Measurements from ENCODE around the gene STK16. TPM values are rescaled to one million over a fixed set of nuclear protein-coding genes. Genes with fewer than 3 reads are reported as not detected.

Gene STK16
- total and polyA plus RNA-seq, 2 of the 13 experiments (the other 11 are each of a cell fraction or from before 2014, with no cell fraction given) = 28.0 to 50.9 TPM

- TF ChIP-seq, protein P1, sequence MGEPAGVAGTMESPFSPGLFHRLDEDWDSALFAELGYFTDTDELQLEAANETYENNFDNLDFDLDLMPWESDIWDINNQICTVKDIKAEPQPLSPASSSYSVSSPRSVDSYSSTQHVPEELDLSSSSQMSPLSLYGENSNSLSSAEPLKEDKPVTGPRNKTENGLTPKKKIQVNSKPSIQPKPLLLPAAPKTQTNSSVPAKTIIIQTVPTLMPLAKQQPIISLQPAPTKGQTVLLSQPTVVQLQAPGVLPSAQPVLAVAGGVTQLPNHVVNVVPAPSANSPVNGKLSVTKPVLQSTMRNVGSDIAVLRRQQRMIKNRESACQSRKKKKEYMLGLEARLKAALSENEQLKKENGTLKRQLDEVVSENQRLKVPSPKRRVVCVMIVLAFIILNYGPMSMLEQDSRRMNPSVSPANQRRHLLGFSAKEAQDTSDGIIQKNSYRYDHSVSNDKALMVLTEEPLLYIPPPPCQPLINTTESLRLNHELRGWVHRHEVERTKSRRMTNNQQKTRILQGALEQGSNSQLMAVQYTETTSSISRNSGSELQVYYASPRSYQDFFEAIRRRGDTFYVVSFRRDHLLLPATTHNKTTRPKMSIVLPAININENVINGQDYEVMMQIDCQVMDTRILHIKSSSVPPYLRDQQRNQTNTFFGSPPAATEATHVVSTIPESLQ (CRISPR knock-in tag; conservative IDR thresholded peaks at IDR 0.05) = no peak
- TF ChIP-seq, protein P2, sequence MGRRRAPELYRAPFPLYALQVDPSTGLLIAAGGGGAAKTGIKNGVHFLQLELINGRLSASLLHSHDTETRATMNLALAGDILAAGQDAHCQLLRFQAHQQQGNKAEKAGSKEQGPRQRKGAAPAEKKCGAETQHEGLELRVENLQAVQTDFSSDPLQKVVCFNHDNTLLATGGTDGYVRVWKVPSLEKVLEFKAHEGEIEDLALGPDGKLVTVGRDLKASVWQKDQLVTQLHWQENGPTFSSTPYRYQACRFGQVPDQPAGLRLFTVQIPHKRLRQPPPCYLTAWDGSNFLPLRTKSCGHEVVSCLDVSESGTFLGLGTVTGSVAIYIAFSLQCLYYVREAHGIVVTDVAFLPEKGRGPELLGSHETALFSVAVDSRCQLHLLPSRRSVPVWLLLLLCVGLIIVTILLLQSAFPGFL (CRISPR knock-in tag; IDR thresholded peaks at IDR 0.05) = no peak
- no peak for TF ChIP-seq ZNF260 (CRISPR knock-in tag; IDR thresholded peaks at IDR 0.05; ENCODE audit: borderline replicate concordance, low read depth)
- peak; percentile 42; the same call in 1 of the 2 replicates for TF ChIP-seq PATZ1 (CRISPR knock-in tag; IDR thresholded peaks at IDR 0.05)
- TF ChIP-seq ZSCAN12 (CRISPR knock-in tag; IDR thresholded peaks at IDR 0.05) = no peak
- TF ChIP-seq MXD3 (CRISPR knock-in tag; IDR thresholded peaks at IDR 0.05) = no peak
- TF ChIP-seq ZBTB38 (CRISPR knock-in tag; IDR thresholded peaks at IDR 0.05) = peak; percentile 33; the same call in 1 of the 2 replicates
- TF ChIP-seq ZNF235 (CRISPR knock-in tag; IDR thresholded peaks at IDR 0.05; ENCODE audit: borderline replicate concordance) = no peak
- peak; percentile 59 for TF ChIP-seq SP4 (CRISPR knock-in tag; IDR thresholded peaks at IDR 0.05)
- TF ChIP-seq ZSCAN31 (CRISPR knock-in tag; IDR thresholded peaks at IDR 0.05; ENCODE audit: low read depth) = 0 out of 2 replicates have a peak, but pooled peaks have one; percentile 46
- TF ChIP-seq, protein P3, sequence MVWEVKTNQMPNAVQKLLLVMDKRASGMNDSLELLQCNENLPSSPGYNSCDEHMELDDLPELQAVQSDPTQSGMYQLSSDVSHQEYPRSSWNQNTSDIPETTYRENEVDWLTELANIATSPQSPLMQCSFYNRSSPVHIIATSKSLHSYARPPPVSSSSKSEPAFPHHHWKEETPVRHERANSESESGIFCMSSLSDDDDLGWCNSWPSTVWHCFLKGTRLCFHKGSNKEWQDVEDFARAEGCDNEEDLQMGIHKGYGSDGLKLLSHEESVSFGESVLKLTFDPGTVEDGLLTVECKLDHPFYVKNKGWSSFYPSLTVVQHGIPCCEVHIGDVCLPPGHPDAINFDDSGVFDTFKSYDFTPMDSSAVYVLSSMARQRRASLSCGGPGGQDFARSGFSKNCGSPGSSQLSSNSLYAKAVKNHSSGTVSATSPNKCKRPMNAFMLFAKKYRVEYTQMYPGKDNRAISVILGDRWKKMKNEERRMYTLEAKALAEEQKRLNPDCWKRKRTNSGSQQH (CRISPR knock-in tag; IDR thresholded peaks at IDR 0.05; ENCODE audit: low read depth) = 0 out of 2 replicates have a peak, but pooled peaks have one; percentile 32
- TF ChIP-seq ZNF3 (CRISPR knock-in tag; IDR thresholded peaks at IDR 0.05) = no peak
- TF ChIP-seq ZNF460 (CRISPR knock-in tag; IDR thresholded peaks at IDR 0.05; ENCODE audit: borderline replicate concordance) = no peak
- TF ChIP-seq, protein P4, sequence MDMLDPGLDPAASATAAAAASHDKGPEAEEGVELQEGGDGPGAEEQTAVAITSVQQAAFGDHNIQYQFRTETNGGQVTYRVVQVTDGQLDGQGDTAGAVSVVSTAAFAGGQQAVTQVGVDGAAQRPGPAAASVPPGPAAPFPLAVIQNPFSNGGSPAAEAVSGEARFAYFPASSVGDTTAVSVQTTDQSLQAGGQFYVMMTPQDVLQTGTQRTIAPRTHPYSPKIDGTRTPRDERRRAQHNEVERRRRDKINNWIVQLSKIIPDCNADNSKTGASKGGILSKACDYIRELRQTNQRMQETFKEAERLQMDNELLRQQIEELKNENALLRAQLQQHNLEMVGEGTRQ (IDR thresholded peaks at IDR 0.05; ENCODE audit: low read depth, low read length) = 0 out of 2 replicates have a peak, but pooled peaks have one; percentile 3
- TF ChIP-seq, protein P4 (CRISPR knock-in tag; IDR thresholded peaks at IDR 0.05; ENCODE audit: borderline replicate concordance) = no peak
- no peak for TF ChIP-seq STAT5B (CRISPR knock-in tag; IDR thresholded peaks at IDR 0.05)
- no peak for TF ChIP-seq ASH2L (IDR thresholded peaks at IDR 0.05; ENCODE audit: insufficient read length, low read depth, low read length)
- TF ChIP-seq KLF15 (CRISPR knock-in tag; IDR thresholded peaks at IDR 0.05; ENCODE audit: borderline replicate concordance) = no peak
- no peak for TF ChIP-seq TAF15 (IDR thresholded peaks at IDR 0.05; ENCODE audit: low read depth, low read length, poor library complexity, severe bottlenecking)
- TF ChIP-seq ZNF790 (CRISPR knock-in tag; IDR thresholded peaks at IDR 0.05; ENCODE audit: borderline replicate concordance) = no peak
These were observed 53.6 kb downstream of the STK16 start (continued) for GRCh38 chr2:219298759-219299371.
